ENCODE data around the gene MFN2.

DNA sequence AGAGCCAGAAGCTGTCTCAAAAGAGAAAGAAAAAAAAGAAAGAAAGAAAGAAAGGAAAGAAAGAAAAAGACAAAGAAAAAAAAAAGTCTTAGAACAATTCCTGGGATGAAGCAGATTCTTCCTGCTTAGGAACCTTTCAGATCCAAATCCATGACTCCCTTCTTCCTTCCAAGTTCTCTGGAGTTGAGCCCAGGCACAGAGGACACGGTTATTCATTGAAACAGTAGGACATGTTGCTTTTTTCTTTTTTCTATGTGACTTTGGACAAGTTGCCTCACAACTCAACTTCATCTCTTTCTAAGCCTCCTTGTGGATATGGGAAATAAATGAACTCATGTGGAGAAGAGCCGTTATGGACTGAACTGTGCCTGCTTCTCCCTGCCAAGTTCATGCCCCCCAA is 68.1 kb downstream of the MFN2 start:
- TF ChIP-seq, protein P1, sequence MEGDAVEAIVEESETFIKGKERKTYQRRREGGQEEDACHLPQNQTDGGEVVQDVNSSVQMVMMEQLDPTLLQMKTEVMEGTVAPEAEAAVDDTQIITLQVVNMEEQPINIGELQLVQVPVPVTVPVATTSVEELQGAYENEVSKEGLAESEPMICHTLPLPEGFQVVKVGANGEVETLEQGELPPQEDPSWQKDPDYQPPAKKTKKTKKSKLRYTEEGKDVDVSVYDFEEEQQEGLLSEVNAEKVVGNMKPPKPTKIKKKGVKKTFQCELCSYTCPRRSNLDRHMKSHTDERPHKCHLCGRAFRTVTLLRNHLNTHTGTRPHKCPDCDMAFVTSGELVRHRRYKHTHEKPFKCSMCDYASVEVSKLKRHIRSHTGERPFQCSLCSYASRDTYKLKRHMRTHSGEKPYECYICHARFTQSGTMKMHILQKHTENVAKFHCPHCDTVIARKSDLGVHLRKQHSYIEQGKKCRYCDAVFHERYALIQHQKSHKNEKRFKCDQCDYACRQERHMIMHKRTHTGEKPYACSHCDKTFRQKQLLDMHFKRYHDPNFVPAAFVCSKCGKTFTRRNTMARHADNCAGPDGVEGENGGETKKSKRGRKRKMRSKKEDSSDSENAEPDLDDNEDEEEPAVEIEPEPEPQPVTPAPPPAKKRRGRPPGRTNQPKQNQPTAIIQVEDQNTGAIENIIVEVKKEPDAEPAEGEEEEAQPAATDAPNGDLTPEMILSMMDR (IDR thresholded peaks at IDR 0.05; ENCODE audit: low read depth, low read length, missing input control), result no peak
- no peak for TF ChIP-seq RAD21 (IDR thresholded peaks at IDR 0.05)

All from liver (tissue), 3 donors.